ENCODE measurements around the gene UBXN7.
"Not testable (repeated sequence)": the region's sequence is repeated elsewhere in the genome, so short reads cannot be mapped to it uniquely, and the experiment has no call there.

Gene UBXN7, protein sequence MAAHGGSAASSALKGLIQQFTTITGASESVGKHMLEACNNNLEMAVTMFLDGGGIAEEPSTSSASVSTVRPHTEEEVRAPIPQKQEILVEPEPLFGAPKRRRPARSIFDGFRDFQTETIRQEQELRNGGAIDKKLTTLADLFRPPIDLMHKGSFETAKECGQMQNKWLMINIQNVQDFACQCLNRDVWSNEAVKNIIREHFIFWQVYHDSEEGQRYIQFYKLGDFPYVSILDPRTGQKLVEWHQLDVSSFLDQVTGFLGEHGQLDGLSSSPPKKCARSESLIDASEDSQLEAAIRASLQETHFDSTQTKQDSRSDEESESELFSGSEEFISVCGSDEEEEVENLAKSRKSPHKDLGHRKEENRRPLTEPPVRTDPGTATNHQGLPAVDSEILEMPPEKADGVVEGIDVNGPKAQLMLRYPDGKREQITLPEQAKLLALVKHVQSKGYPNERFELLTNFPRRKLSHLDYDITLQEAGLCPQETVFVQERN

DNA sequence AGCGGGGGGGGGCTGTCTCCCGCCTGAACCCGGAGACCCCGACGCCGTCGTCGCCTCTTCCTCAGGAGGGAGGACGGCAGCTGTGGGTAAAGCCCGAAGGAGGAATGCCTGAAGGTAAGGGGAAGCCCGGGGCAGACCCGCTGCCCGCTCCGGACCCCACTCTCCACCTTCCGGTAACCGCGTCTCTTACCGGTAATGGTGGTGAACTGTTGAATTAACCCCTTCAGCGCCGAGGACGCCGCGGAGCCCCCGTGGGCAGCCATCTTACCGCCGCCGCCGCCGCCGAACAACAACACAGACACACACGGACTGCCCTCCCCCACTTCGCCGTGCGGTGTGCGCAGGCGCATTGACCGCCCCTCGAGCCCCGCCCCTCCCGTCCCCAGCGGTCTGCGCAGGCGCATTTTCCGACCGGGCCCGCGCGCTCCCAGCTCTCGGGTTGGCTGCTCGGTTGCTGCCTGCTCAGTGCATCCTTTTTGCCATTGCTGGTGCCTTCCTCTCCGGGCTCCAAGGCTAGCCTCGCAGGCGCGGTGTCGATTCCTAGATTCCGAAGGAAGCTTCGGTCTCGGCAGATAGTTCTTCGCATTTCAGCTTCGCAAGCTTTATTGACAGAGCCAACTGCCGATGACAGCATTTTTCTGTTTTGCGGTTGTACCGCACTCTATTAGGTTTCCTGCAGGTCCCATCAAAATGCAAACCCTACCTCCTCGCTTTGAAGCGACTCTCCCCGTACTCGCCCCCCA lies at the start of gene UBXN7:
TSS of gene UBXN7 (minus strand) at position 291 of the 743 bp plus-strand sequence. CDS start at position 263, 28 bp downstream.
- DNase-seq (ENCODE audit: low read depth, low spot score): peak; percentile 89
- peaks cover 5% of the 10 kb centered on the region for H3K4me1 ChIP-seq (ENCODE audit: insufficient read depth, insufficient read length)
- peak within 1 kb of the TSS; percentile 97 for H3K4me3 ChIP-seq (ENCODE audit: insufficient read length, low read depth)
- H3K27me3 ChIP-seq (ENCODE audit: insufficient read depth, insufficient read length): no peaks in the 10 kb centered on the region
- TF ChIP-seq YY1 (IDR thresholded peaks at IDR 0.05; ENCODE audit: insufficient read depth, insufficient read length) (peak; percentile 68), SUZ12 (IDR thresholded peaks at IDR 0.05; ENCODE audit: extremely low read depth, insufficient read depth, insufficient read length) (no peak)
- H3K36me3 ChIP-seq (ENCODE audit: insufficient read depth, insufficient read length, low read length): peaks cover 12% of the 10 kb centered on the region
- H3K9ac ChIP-seq (ENCODE audit: insufficient read length, low read depth): peak within 1 kb of the TSS; percentile 95
- no peaks in the 10 kb centered on the region for H3K9me3 ChIP-seq (ENCODE audit: insufficient read depth, low read length)

DNA sequence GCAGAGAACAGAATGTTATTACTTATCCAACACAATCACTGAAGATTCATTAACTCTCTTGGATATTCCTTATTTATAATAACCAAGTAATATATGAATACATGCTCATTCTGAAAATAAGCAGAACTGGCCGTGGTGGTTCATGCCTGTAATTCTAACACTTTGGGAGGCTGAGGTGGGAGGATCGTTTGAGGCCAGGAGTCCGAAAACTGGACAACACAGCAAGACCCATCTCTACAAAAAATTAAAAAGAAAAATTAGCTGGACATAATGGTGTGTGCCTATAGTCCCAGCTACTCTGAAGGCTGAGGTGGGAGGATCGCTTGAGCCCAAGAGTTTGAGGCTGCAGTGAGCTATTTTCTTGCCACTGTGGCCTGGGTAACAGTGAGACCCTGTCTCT lies 45.5 kb upstream of the UBXN7 start:
- H3K9ac ChIP-seq (ENCODE audit: insufficient read length, low read depth): no peak overlapping the region
- no peaks in the 10 kb centered on the region for H3K27me3 ChIP-seq (ENCODE audit: insufficient read depth, insufficient read length)
- H3K9me3 ChIP-seq (ENCODE audit: insufficient read depth, low read length): no peaks in the 10 kb centered on the region
- DNase-seq (ENCODE audit: low read depth, low spot score): no peak
- no peaks in the 10 kb centered on the region for H3K4me1 ChIP-seq (ENCODE audit: insufficient read depth, insufficient read length)
- no peak overlapping the region for H3K4me3 ChIP-seq (ENCODE audit: insufficient read length, low read depth)
- TF ChIP-seq ZNF274 (IDR thresholded peaks at IDR 0.05; ENCODE audit: low read depth, low read length): no peak
- TF ChIP-seq SUZ12 (IDR thresholded peaks at IDR 0.05; ENCODE audit: extremely low read depth, insufficient read depth, insufficient read length): no peak
- TF ChIP-seq YY1 (IDR thresholded peaks at IDR 0.05; ENCODE audit: insufficient read depth, insufficient read length): no peak
- peaks cover 75% of the 10 kb centered on the region for H3K36me3 ChIP-seq (ENCODE audit: insufficient read depth, insufficient read length, low read length)

DNA sequence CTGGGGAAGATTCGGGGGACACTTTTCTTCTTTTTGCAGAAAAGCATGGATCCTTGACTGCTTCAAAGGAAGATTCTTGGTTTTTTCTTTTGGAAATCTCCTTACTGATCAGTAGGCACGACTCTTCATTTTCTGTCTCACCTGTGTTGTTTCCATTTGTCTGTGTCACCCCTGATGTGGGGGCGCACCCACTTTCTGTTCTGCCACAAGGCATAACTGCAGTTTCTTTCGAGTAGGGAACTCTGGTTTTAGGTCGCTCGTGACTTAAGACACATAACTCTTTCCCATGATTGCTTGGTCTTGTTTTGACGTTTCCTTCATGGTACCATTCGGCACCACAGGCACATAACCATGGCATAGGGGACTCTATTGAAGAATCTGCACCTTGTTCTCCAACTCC lies 40.1 kb upstream of the UBXN7 start:
- Histone ChIP-seq H3K4me1 (ENCODE audit: insufficient read depth, insufficient read length) (no peaks in the 10 kb centered on the region), H3K36me3 (ENCODE audit: insufficient read depth, insufficient read length, low read length) (peaks cover 70% of the 10 kb centered on the region), H3K9me3 (ENCODE audit: insufficient read depth, low read length) (no peaks in the 10 kb centered on the region), H3K4me3 (ENCODE audit: insufficient read length, low read depth) (no peak overlapping the region), H3K9ac (ENCODE audit: insufficient read length, low read depth) (no peak overlapping the region), H3K27me3 (ENCODE audit: insufficient read depth, insufficient read length) (no peaks in the 10 kb centered on the region)
- no peak for DNase-seq (ENCODE audit: low read depth, low spot score)
- TF ChIP-seq YY1 (IDR thresholded peaks at IDR 0.05; ENCODE audit: insufficient read depth, insufficient read length) (no peak), ZNF274 (IDR thresholded peaks at IDR 0.05; ENCODE audit: low read depth, low read length) (no peak), SUZ12 (IDR thresholded peaks at IDR 0.05; ENCODE audit: extremely low read depth, insufficient read depth, insufficient read length) (no peak)

DNA sequence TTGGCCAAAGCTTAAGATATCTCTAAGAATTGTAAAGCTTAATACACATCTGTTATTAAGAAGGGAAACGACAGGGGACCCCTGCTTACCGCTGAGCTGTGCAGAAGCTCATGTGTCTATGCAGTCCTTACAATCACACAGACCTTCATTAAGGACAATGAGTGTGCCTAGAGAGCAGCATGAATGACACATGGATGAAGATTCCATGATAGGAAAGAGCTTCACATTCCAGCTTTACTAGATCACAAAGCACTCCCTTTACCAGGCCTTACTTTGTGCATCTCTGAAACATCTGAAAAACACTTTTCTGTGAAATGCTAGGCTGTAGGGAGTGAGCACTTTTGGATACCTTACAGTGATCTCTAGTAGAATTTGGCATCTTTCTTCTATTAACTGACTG lies 39.3 kb upstream of the UBXN7 start:
- Histone ChIP-seq H3K36me3 (ENCODE audit: insufficient read depth, insufficient read length, low read length) (peaks cover 62% of the 10 kb centered on the region), H3K4me3 (ENCODE audit: insufficient read length, low read depth) (no peak overlapping the region), H3K4me1 (ENCODE audit: insufficient read depth, insufficient read length) (no peaks in the 10 kb centered on the region), H3K9me3 (ENCODE audit: insufficient read depth, low read length) (no peaks in the 10 kb centered on the region), H3K9ac (ENCODE audit: insufficient read length, low read depth) (no peak overlapping the region), H3K27me3 (ENCODE audit: insufficient read depth, insufficient read length) (no peaks in the 10 kb centered on the region)
- no peak for DNase-seq (ENCODE audit: low read depth, low spot score)
- TF ChIP-seq SUZ12 (IDR thresholded peaks at IDR 0.05; ENCODE audit: extremely low read depth, insufficient read depth, insufficient read length) (no peak), YY1 (IDR thresholded peaks at IDR 0.05; ENCODE audit: insufficient read depth, insufficient read length) (no peak), ZNF274 (IDR thresholded peaks at IDR 0.05; ENCODE audit: low read depth, low read length) (no peak)

DNA sequence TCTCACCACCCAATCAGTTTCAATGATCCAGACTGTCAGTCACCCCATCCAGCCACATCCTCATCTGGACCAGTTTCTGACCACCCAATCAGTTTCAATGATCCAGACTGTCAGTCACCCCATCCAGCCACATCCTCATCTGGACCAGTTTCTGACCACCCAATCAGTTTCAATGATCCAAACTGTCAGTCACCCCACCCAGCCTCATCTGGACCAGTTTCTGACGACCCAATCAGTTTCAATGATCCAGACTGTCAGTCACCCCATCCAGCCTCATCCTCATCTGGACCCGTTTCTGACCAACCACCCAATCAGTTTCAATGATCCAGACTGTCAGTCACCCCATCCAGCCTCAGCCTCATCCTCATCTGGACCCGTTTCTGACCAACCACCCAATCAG lies 38.0 kb upstream of the UBXN7 start:
- not testable (repeated sequence) for H3K4me1 ChIP-seq (ENCODE audit: insufficient read depth, insufficient read length); H3K9ac ChIP-seq (ENCODE audit: insufficient read length, low read depth); H3K4me3 ChIP-seq (ENCODE audit: insufficient read length, low read depth); H3K27me3 ChIP-seq (ENCODE audit: insufficient read depth, insufficient read length); DNase-seq (ENCODE audit: low read depth, low spot score); H3K9me3 ChIP-seq (ENCODE audit: insufficient read depth, low read length)
- peaks cover 60% of the 10 kb centered on the region for H3K36me3 ChIP-seq (ENCODE audit: insufficient read depth, insufficient read length, low read length)

DNA sequence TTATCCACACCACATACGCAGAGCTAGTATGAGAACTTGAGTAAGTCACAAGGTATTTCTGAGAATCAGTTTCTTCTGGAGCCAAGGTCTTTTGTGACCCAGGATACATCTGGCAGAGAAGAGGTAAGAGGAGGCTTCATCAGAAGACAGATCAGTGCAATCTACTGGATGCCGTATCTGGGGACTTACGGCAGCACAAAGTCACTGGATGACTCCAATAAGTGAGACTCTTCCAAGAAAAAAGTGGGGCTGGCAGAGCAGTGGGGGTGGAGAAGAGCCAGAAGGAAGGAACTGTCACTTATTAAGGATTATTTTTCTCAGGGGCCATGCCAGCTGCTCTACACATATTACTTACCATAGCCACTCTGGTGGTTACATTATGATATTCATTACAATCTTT lies 31.6 kb upstream of the UBXN7 start:
- no peak for DNase-seq (ENCODE audit: low read depth, low spot score)
- no peaks in the 10 kb centered on the region for H3K9me3 ChIP-seq (ENCODE audit: insufficient read depth, low read length)
- H3K4me3 ChIP-seq (ENCODE audit: insufficient read length, low read depth): no peak overlapping the region
- no peaks in the 10 kb centered on the region for H3K27me3 ChIP-seq (ENCODE audit: insufficient read depth, insufficient read length)
- peaks cover 5% of the 10 kb centered on the region for H3K36me3 ChIP-seq (ENCODE audit: insufficient read depth, insufficient read length, low read length)
- H3K4me1 ChIP-seq (ENCODE audit: insufficient read depth, insufficient read length): no peaks in the 10 kb centered on the region
- H3K9ac ChIP-seq (ENCODE audit: insufficient read length, low read depth): no peak overlapping the region
- no peak for TF ChIP-seq ZNF274 (IDR thresholded peaks at IDR 0.05; ENCODE audit: low read depth, low read length)
- no peak for TF ChIP-seq SUZ12 (IDR thresholded peaks at IDR 0.05; ENCODE audit: extremely low read depth, insufficient read depth, insufficient read length)
- TF ChIP-seq YY1 (IDR thresholded peaks at IDR 0.05; ENCODE audit: insufficient read depth, insufficient read length): no peak

DNA sequence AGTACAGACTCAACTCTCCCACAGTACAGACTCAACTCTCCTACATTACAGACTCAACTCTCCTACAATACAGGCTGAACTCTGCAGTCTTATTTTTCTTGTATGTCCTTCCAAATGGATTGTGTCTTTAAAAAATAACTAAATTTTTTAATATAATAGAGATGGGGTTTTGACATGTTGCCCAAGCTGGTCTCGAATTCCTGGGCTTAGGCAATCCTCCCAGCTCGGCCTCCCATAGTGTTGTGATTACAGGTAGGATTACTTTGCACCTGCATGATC lies 31.2 kb upstream of the UBXN7 start:
- H3K9me3 ChIP-seq (ENCODE audit: insufficient read depth, low read length): no peaks in the 10 kb centered on the region
- no peak for TF ChIP-seq YY1 (IDR thresholded peaks at IDR 0.05; ENCODE audit: insufficient read depth, insufficient read length)
- TF ChIP-seq ZNF274 (IDR thresholded peaks at IDR 0.05; ENCODE audit: low read depth, low read length): no peak
- TF ChIP-seq SUZ12 (IDR thresholded peaks at IDR 0.05; ENCODE audit: extremely low read depth, insufficient read depth, insufficient read length): no peak
- H3K9ac ChIP-seq (ENCODE audit: insufficient read length, low read depth): no peak overlapping the region
- no peak overlapping the region for H3K4me3 ChIP-seq (ENCODE audit: insufficient read length, low read depth)
- no peak for DNase-seq (ENCODE audit: low read depth, low spot score)
- peaks cover 2% of the 10 kb centered on the region for H3K36me3 ChIP-seq (ENCODE audit: insufficient read depth, insufficient read length, low read length)
- no peaks in the 10 kb centered on the region for H3K27me3 ChIP-seq (ENCODE audit: insufficient read depth, insufficient read length)
- H3K4me1 ChIP-seq (ENCODE audit: insufficient read depth, insufficient read length): no peaks in the 10 kb centered on the region

DNA sequence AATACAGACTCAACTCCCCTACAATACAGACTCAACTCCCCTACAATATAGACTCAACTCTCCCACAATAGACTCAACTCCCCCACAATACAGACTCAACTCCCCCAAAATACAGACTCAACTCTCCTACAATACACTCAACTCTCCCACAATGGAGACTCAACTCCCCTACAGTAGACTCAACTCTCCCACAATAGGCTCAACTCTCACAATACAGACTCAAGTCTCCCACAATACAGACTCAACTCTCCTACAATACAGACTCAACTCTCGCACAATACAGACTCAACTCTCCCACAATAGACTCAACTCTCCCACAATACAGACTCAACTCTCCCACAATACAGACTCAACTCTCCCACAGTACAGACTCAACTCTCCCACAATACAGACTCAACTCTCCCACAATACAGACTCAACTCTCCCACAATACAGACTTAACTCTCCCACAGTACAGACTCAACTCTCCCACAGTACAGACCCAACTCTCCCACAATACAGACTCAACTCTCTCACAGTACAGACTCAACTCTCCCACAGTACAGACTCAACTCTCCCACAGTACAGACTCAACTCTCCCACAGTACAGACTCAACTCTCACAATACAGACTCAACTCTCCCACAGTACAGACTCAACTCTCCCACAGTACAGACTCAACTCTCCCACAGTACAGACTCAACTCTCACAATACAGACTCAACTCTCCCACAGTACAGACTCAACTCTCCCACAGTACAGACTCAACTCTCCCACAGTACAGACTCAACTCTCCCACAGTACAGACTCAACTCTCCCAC lies 30.7 kb upstream of the UBXN7 start:
- H3K4me3 ChIP-seq (ENCODE audit: insufficient read length, low read depth); H3K4me1 ChIP-seq (ENCODE audit: insufficient read depth, insufficient read length); DNase-seq (ENCODE audit: low read depth, low spot score); H3K9ac ChIP-seq (ENCODE audit: insufficient read length, low read depth); H3K27me3 ChIP-seq (ENCODE audit: insufficient read depth, insufficient read length); H3K36me3 ChIP-seq (ENCODE audit: insufficient read depth, insufficient read length, low read length); H3K9me3 ChIP-seq (ENCODE audit: insufficient read depth, low read length): not testable (repeated sequence)

Data from NT2/D1 (cell line).